Left renal pelvis (tissue), 4 donors: ENCODE data around the gene OAS1. TPM values are rescaled to one million over a fixed set of nuclear protein-coding genes. Genes with fewer than 3 reads are reported as not detected.

ENCODE experiments used
- DNase-seq, 4 donors: peaks; one replicate each; pipeline ENCODE4 v3.0.0-alpha.2; 2013; ENCODE audit warnings: low read depth in 4 of 4, low spot score in 3 of 4
- polyA plus RNA-seq, 4 donors: library from polyadenylated mRNA; unstranded; fragments of 120-200 nt; gene quantifications; one replicate each; pipeline ENCODE4 v1.2.1, GENCODE V29; 2013; ENCODE audit not compliant: insufficient read length in 4 of 4

Gene OAS1
- polyA plus RNA-seq: 10 to 100 TPM; 10.2 to 15.4 (median 12.7) TPM

GRCh38 chr12:112906712-112907414, at the start of gene OAS1:
OAS1 (plus strand) TSS chr12:112906962; CDS start chr12:112907040, 78 bp downstream.
- peak in 3 of 4 donors; percentile 41 to 57 (median 53) for DNase-seq

GRCh38 chr12:112859291-112859690, 47.5 kb upstream of the OAS1 start:
- no peak for DNase-seq

GRCh38 chr12:112860181-112860580, 46.6 kb upstream of the OAS1 start:
- DNase-seq: no peak

GRCh38 chr12:112861284-112861683, 45.5 kb upstream of the OAS1 start:
- no peak for DNase-seq

GRCh38 chr12:112862636-112863290, 44.0 kb upstream of the OAS1 start:
- no peak for DNase-seq

- peak in 1 of 4 donors; percentile 6 for DNase-seq
Measured at GRCh38 chr12:112868459-112869041, 38.2 kb upstream of the OAS1 start.

- no peak for DNase-seq
Measured at GRCh38 chr12:112869091-112869490, 37.7 kb upstream of the OAS1 start.

- DNase-seq: no peak
Measured at GRCh38 chr12:112869778-112870177, 37.0 kb upstream of the OAS1 start.

GRCh38 chr12:112870267-112870980, 36.3 kb upstream of the OAS1 start:
- DNase-seq: no peak

GRCh38 chr12:112875608-112876007, 31.2 kb upstream of the OAS1 start:
- DNase-seq: no peak

GRCh38 chr12:112876506-112876905, 30.3 kb upstream of the OAS1 start:
- DNase-seq: no peak

- DNase-seq: no peak
Measured at GRCh38 chr12:112877006-112877405, 29.8 kb upstream of the OAS1 start.

GRCh38 chr12:112878488-112878887, 28.3 kb upstream of the OAS1 start:
- DNase-seq: no peak

- no peak for DNase-seq
Measured at GRCh38 chr12:112879191-112879705, 27.5 kb upstream of the OAS1 start.

GRCh38 chr12:112881602-112882001, 25.2 kb upstream of the OAS1 start:
- DNase-seq: no peak

- no peak for DNase-seq
Measured at GRCh38 chr12:112885236-112885635, 21.5 kb upstream of the OAS1 start.

GRCh38 chr12:112887550-112887949, 19.2 kb upstream of the OAS1 start:
- DNase-seq: no peak

- no peak for DNase-seq
Measured at GRCh38 chr12:112891093-112892024, 15.4 kb upstream of the OAS1 start.

- DNase-seq: no peak
Measured at GRCh38 chr12:112892856-112893255, 13.9 kb upstream of the OAS1 start.

- no peak for DNase-seq
Measured at GRCh38 chr12:112894128-112894527, 12.6 kb upstream of the OAS1 start.
